H1 (cell line): ENCODE measurements around the gene EFCAB6. TPM values are rescaled to one million over a fixed set of nuclear protein-coding genes. Genes with fewer than 3 reads are reported as not detected.

Source experiments
- CTCF ChIA-PET: fragments of 300-600 bp; sonication (Branson Sonifier 250); formaldehyde crosslinking; loops from one replicate; lab custom pipeline; 2021; ENCODE audit not compliant: partially characterized antibody; lab: Charles Lee
- POLR2A ChIA-PET: fragments of 300-600 bp; sonication (Branson Sonifier 250); formaldehyde crosslinking; loops from one replicate; lab custom pipeline; 2021; ENCODE audit warnings: inconsistent platforms; ENCODE audit not compliant: partially characterized antibody; lab: Charles Lee
- DNase-seq, 2 experiments: peaks; one replicate each; pipeline versions ENCODE4 v3.0.0 to v3.0.0-alpha.2; 2010 to 2022; ENCODE audit warnings: low spot score in 2 of 2, low read depth in 1 of 2, mixed read lengths in 1 of 2
- FAIRE-seq: peaks from 2 replicates; lab custom pipeline; 2011; peaks lifted over from hg19 to GRCh38; lab: Jason Lieb, UNC
- H2AFZ ChIP-seq: 2 replicates; pipeline ENCODE4 v1.8.1; 2012; ENCODE audit warnings: low read length, inconsistent platforms
- H2AK5ac ChIP-seq: 2 replicates; pipeline ENCODE4 v1.6.1; 2013; ENCODE audit warnings: low read depth, low read length
- H2BK120ac ChIP-seq: replicated peaks from 2 replicates; pipeline ENCODE3; 2013; ENCODE audit warnings: low read depth, low read length, inconsistent platforms
- H2BK12ac ChIP-seq: 2 replicates; pipeline ENCODE4 v1.6.1; 2013; ENCODE audit warnings: low read depth, low read length
- H2BK15ac ChIP-seq: 2 replicates; pipeline ENCODE4 v1.6.1; 2013; ENCODE audit warnings: low read length
- H2BK20ac ChIP-seq: 2 replicates; pipeline ENCODE4 v1.6.1; 2013; ENCODE audit warnings: low read length
- H2BK5ac ChIP-seq: 2 replicates; pipeline ENCODE4 v1.6.1; 2013; ENCODE audit warnings: low read depth, low read length
- H3K14ac ChIP-seq: 2 replicates; pipeline ENCODE4 v1.6.1; 2013; ENCODE audit warnings: inconsistent platforms; ENCODE audit not compliant: insufficient read length
- H3K18ac ChIP-seq: 2 replicates; pipeline ENCODE4 v1.6.1; 2013; ENCODE audit warnings: low read length; ENCODE audit errors: extremely low read depth
- H3K23ac ChIP-seq: 2 replicates; pipeline ENCODE4 v1.6.1; 2013; ENCODE audit warnings: inconsistent platforms; ENCODE audit not compliant: insufficient read length
- H3K23me2 ChIP-seq: 2 replicates; pipeline ENCODE4 v1.6.1; 2013; ENCODE audit warnings: low read depth, low read length
- H3K27ac ChIP-seq: 2 replicates; pipeline ENCODE4 v1.6.1; 2011; ENCODE audit warnings: low read depth, low read length, inconsistent platforms
- H3K27me3 ChIP-seq, 4 experiments: replicated peaks in 1 of 4; 1 replicate in 1 of 4; 2 replicates in 3 of 4; pipeline versions ENCODE4 v1.6.1 to v1.8.1; 2011 to 2013; ENCODE audit warnings: low read length in 3 of 4, mild to moderate bottlenecking in 3 of 4, inconsistent platforms in 2 of 4, mixed read lengths in 2 of 4, moderate library complexity in 1 of 4; ENCODE audit not compliant: control insufficient read depth in 3 of 4, insufficient read depth in 3 of 4; ENCODE audit errors: extremely low read depth in 1 of 4
- H3K36me3 ChIP-seq, 4 experiments: 2 replicates each; pipeline versions ENCODE4 v1.6.1 to v1.8.1; 2011 to 2013; ENCODE audit warnings: mild to moderate bottlenecking in 4 of 4, low read length in 3 of 4, moderate library complexity in 2 of 4, control low read depth in 1 of 4, inconsistent platforms in 1 of 4; ENCODE audit not compliant: insufficient read depth in 4 of 4, control insufficient read depth in 2 of 4
- H3K4ac ChIP-seq: replicated peaks from 2 replicates; pipeline ENCODE3; 2013; ENCODE audit warnings: low read length, low read depth, mixed read lengths, inconsistent platforms; ENCODE audit not compliant: insufficient read length
- H3K4me1 ChIP-seq, 4 experiments: replicated peaks in 1 of 4; 1 replicate in 1 of 4; 2 replicates in 3 of 4; pipeline versions ENCODE4 v1.6.1 to v1.8.1; 2011 to 2013; ENCODE audit warnings: low read length in 3 of 4, inconsistent platforms in 2 of 4, mixed read lengths in 1 of 4; ENCODE audit not compliant: insufficient read depth in 4 of 4, control insufficient read depth in 3 of 4
- H3K4me2 ChIP-seq, 2 experiments: 2 replicates each; pipeline versions ENCODE4 v1.6.1 to v1.8.1; 2011 to 2013; ENCODE audit warnings: low read depth in 2 of 2, low read length in 2 of 2, control low read depth in 1 of 2, inconsistent platforms in 1 of 2, mild to moderate bottlenecking in 1 of 2; ENCODE audit not compliant: insufficient read depth in 1 of 2
- H3K4me3 ChIP-seq, 4 experiments: fragments of 200-600, 300-600 bp in 1 of 4; sonication (generic), shearing (Covaris generic), sonication (Bioruptor Twin) in 1 of 4; 2 replicates each; pipeline versions ENCODE4 v1.5.1 to v1.8.1; 2011 to 2016; ENCODE audit warnings: low read length in 4 of 4, low read depth in 3 of 4, control low read depth in 2 of 4, inconsistent platforms in 2 of 4, mild to moderate bottlenecking in 2 of 4, mixed read lengths in 1 of 4, moderate library complexity in 1 of 4; ENCODE audit not compliant: insufficient read depth in 2 of 4; ENCODE audit errors: extremely low read depth in 1 of 4
- H3K56ac ChIP-seq: replicated peaks from 2 replicates; pipeline ENCODE3; 2013; ENCODE audit warnings: low read depth, mild to moderate bottlenecking, mixed read lengths, low read length, inconsistent platforms; ENCODE audit not compliant: insufficient read length
- H3K79me1 ChIP-seq: 2 replicates; pipeline ENCODE4 v1.6.1; 2013; ENCODE audit warnings: low read depth, low read length, control low read depth
- H3K79me2 ChIP-seq, 2 experiments: 2 replicates each; pipeline versions ENCODE4 v1.6.1 to v1.8.1; 2012 to 2013; ENCODE audit warnings: low read length in 2 of 2, mild to moderate bottlenecking in 2 of 2, inconsistent platforms in 1 of 2; ENCODE audit not compliant: insufficient read depth in 2 of 2, control insufficient read depth in 1 of 2
- H3K9ac ChIP-seq, 4 experiments: replicated peaks in 1 of 4; 1 replicate in 1 of 4; 2 replicates in 3 of 4; pipeline versions ENCODE4 v1.6.1 to v1.8.1; 2011 to 2013; ENCODE audit warnings: low read depth in 3 of 4, low read length in 3 of 4, control low read depth in 2 of 4, mild to moderate bottlenecking in 2 of 4, moderate library complexity in 2 of 4, inconsistent platforms in 1 of 4; ENCODE audit errors: extremely low read depth in 1 of 4
- H3K9me3 ChIP-seq, 2 experiments: 2 replicates each; pipeline versions ENCODE4 v1.6.1 to v1.8.1; 2012 to 2013; ENCODE audit warnings: mild to moderate bottlenecking in 2 of 2, moderate library complexity in 2 of 2, control low read depth in 1 of 2, inconsistent platforms in 1 of 2, low read depth in 1 of 2, low read length in 1 of 2, mixed read lengths in 1 of 2; ENCODE audit not compliant: insufficient read depth in 2 of 2
- H4K20me1 ChIP-seq, 2 experiments: replicated peaks in 1 of 2; 2 replicates each; pipeline versions ENCODE3 to v1.8.1; 2011 to 2013; ENCODE audit warnings: inconsistent platforms in 2 of 2, low read length in 2 of 2, mild to moderate bottlenecking in 1 of 2; ENCODE audit not compliant: insufficient read depth in 2 of 2, control insufficient read depth in 1 of 2
- H4K5ac ChIP-seq: 2 replicates; pipeline ENCODE4 v1.6.1; 2013; ENCODE audit warnings: low read length, low read depth, mixed read lengths, inconsistent platforms; ENCODE audit not compliant: insufficient read length
- H4K8ac ChIP-seq: 2 replicates; pipeline ENCODE4 v1.8.0; 2013; ENCODE audit warnings: mild to moderate bottlenecking, moderate library complexity, low read length, inconsistent platforms; ENCODE audit not compliant: insufficient read depth; ENCODE audit errors: extremely low read depth
- H4K91ac ChIP-seq: replicated peaks from 2 replicates; pipeline ENCODE3; 2013; ENCODE audit warnings: low read length, mixed read lengths, inconsistent platforms; ENCODE audit not compliant: insufficient read length
- CBX8 ChIP-seq: fragments of 300-800, 300-1000 bp; sonication (generic); IDR thresholded peaks from 2 replicates; pipeline ENCODE4 v1.7.1; 2016; ENCODE audit warnings: low read depth, low read length, borderline replicate concordance
- CHD1 ChIP-seq: IDR thresholded peaks from 2 replicates; pipeline ENCODE4 v1.6.1; 2012; ENCODE audit warnings: low read depth, low read length, improper control_type of control experiment
- CREB1 ChIP-seq: IDR thresholded peaks from 2 replicates; pipeline ENCODE4 v1.6.1; 2012; ENCODE audit warnings: inconsistent platforms
- JUN ChIP-seq: IDR thresholded peaks from 2 replicates; pipeline ENCODE4 v1.6.1; 2011; ENCODE audit warnings: low read depth, mild to moderate bottlenecking, improper control_type of control experiment, low read length
- SIN3A ChIP-seq, 2 experiments: IDR thresholded peaks in 1 of 2; conservative IDR thresholded peaks in 1 of 2; 2 replicates each; pipeline ENCODE4 v1.6.1; 2011 to 2012; ENCODE audit warnings: low read length in 2 of 2, improper control_type of control experiment in 1 of 2, low read depth in 1 of 2, mild to moderate bottlenecking in 1 of 2
- SIX5 ChIP-seq: IDR thresholded peaks from 2 replicates; pipeline ENCODE4 v1.6.1; 2011; ENCODE audit warnings: mild to moderate bottlenecking, low read depth, low read length
- SP1 ChIP-seq: IDR thresholded peaks from 2 replicates; pipeline ENCODE4 v1.6.1; 2011; ENCODE audit warnings: low read depth, low read length
- TBP ChIP-seq: IDR thresholded peaks from 2 replicates; pipeline ENCODE4 v1.6.1; 2011; ENCODE audit warnings: low read depth, low read length, improper control_type of control experiment
- WGBS, 2 experiments: shearing (Covaris generic) in 1 of 2; methylation state at CpG; one replicate each; pipeline versions ENCODE4 v1.1.6 to v1.1.7; 2013 to 2015; ENCODE audit warnings: low lambda C conversion rate in 2 of 2, mixed read lengths in 2 of 2, inconsistent platforms in 1 of 2, low coverage in 1 of 2, missing lambda C conversion rate in 1 of 2; ENCODE audit not compliant: insufficient replicate concordance in 2 of 2, insufficient coverage in 1 of 2, insufficient read length in 1 of 2; ENCODE audit errors: extremely low coverage in 1 of 2, missing lambda C conversion rate in 1 of 2; 5-methylcytosine and 5-hydroxymethylcytosine counted together
- polyA plus RNA-seq, 7 experiments: library from polyadenylated mRNA; depleted of rRNA in 3 of 7; stranded (reverse) in 5 of 7; unstranded in 2 of 7; fragments of >200 nt in 5 of 7; fragments of 200-250 nt in 2 of 7; gene quantifications; 1 replicate in 5 of 7; 2 replicates in 1 of 7; 4 replicates in 1 of 7; pipeline versions ENCODE4 v1.2.1 to v1.2.3, GENCODE V29; 2011 to 2013; ENCODE audit warnings: missing spikeins in 2 of 7, mixed read lengths in 2 of 7
- total RNA-seq: library from RNA; stranded (reverse); fragmentation: NEBNext Ultra II Directional; extraction: Animal tissue kit (Norgen Biotek cat#: 25700); gene quantifications from 2 replicates; pipeline ENCODE4 v1.2.1, GENCODE V29; 2021

The EFCAB6 gene
- total and polyA plus RNA-seq, 2 of the 8 experiments (the other 6 are each of a cell fraction or from before 2014, with no cell fraction given): 0.32 to 1.7 TPM

DNA sequence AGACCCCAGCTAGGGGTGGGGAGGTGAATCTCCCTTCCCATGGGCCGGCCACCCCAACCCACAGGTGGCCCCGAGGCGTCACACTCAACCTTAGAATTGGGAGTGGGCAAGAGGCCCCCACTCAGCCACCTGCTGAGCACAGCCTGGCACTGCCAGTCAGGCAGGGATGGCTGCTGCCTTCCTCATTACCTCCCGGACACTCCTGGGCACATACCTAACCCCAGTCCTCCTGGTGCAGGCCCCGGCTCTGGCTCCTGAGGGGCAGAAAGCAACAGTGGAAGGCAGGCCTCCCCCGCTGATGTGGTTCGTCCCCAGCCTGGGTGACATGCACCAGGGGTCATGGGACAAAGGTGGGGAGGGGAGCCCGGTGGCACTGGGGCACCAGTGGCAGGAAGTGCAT is 296.7 kb downstream of the EFCAB6 start:
- Histone ChIP-seq H3K18ac (no peak overlapping the region), H3K79me1 (no peaks in the 10 kb centered on the region), H3K9me3 (no peaks in the 10 kb centered on the region; a peak in 1 of 4 replicates), H2BK5ac (0 out of 2 replicates have a peak overlapping the region, but pooled peaks have one; percentile 5), H3K14ac (no peak overlapping the region), H3K23me2 (no peaks in the 10 kb centered on the region), H3K4me1 (peaks cover 0 to 2% (median 0%) of the 10 kb centered on the region in 4 experiments; a peak in 2 of 7 replicates), H2BK120ac (no peak overlapping the region), H3K4me2 (no peak overlapping the region), H2AFZ (no peak overlapping the region), H3K79me2 (no peaks in the 10 kb centered on the region), H4K5ac (no peak overlapping the region), H3K4me3 (no peak overlapping the region), H4K8ac (no peak overlapping the region), H2AK5ac (no peak overlapping the region), H3K4ac (no peak overlapping the region), H4K20me1 (no peaks in the 10 kb centered on the region), H3K56ac (no peak overlapping the region), H2BK12ac (no peak overlapping the region), H3K23ac (no peak overlapping the region), H3K27me3 (no peaks in the 10 kb centered on the region), H3K9ac (no peak overlapping the region), H2BK15ac (no peak overlapping the region), H3K36me3 (no peaks in the 10 kb centered on the region; a peak in 1 of 8 replicates), H2BK20ac (no peak overlapping the region), H4K91ac (no peak overlapping the region), H3K27ac (no peak overlapping the region)
- FAIRE-seq (no peak), DNase-seq (no peak)
- CTCF ChIA-PET: interaction anchor here (0.9 to 3.2 kb wide), 28 partner anchors 9 to 372 kb away, joined by 3 to 14 read pairs (median 4); no protein-coding TSS in a partner anchor
- POLR2A ChIA-PET: no interaction called here
- TF ChIP-seq SP1 (no peak), JUN (no peak), CHD1 (no peak), CBX8 (no peak), SIX5 (no peak), TBP (no peak), SIN3A (conservative IDR thresholded peaks at IDR 0.05 in 1 of 2, IDR thresholded peaks at IDR 0.05 in 1 of 2; ENCODE audit: low read depth in 1 of 2, low read length in 2 of 2) (no peak), CREB1 (no peak)
- WGBS, 2 experiments: 90% methylated on average over 8 of the region's 8 CpGs; no CpG with 5 or more reads in 1 of the 2 experiments
